ENCODE data around the gene DDX19B. TPM values are rescaled to one million over a fixed set of nuclear protein-coding genes. Genes with fewer than 3 reads are reported as not detected.
"Not testable (repeated sequence)": the region's sequence is repeated elsewhere in the genome, so short reads cannot be mapped to it uniquely, and the experiment has no call there.

DDX19B gene
- total RNA-seq, 1 donor from 2014 or later: 37.1 TPM

DNA sequence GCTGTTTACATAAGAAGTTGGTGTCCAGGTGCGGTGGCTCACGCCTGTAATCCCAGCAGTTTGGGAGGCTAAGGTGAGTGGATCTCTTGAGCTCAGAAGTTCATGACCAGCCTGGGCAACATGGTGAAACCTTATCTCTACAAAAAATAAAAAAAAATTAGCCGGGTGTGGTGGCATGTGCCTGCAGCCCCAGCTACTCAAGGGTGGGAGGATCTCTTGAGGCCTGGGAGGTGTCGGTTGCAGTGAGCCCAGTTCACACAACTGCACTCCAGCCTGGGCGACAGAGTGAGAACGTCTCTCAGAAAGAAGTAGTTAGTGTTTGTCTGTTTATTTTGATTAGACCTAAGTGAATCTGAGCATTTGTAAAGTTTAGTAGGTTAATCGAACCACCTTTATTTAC is 60.6 kb downstream of the DDX19B start:
- Mint-ChIP-seq H3K27me3 (ENCODE audit: unreplicated experiment) (no peaks in the 10 kb centered on the region), H3K9me3 (ENCODE audit: unreplicated experiment) (no peaks in the 10 kb centered on the region), H3K4me1 (ENCODE audit: unreplicated experiment) (no peaks in the 10 kb centered on the region), H3K4me3 (ENCODE audit: unreplicated experiment) (no peak overlapping the region), H3K27ac (ENCODE audit: unreplicated experiment) (no peak overlapping the region), H3K36me3 (ENCODE audit: unreplicated experiment) (peaks cover 35% of the 10 kb centered on the region)
- DNase-seq (ENCODE audit: extremely low spot score, unreplicated experiment): no peak
- TF ChIP-seq, protein P1, sequence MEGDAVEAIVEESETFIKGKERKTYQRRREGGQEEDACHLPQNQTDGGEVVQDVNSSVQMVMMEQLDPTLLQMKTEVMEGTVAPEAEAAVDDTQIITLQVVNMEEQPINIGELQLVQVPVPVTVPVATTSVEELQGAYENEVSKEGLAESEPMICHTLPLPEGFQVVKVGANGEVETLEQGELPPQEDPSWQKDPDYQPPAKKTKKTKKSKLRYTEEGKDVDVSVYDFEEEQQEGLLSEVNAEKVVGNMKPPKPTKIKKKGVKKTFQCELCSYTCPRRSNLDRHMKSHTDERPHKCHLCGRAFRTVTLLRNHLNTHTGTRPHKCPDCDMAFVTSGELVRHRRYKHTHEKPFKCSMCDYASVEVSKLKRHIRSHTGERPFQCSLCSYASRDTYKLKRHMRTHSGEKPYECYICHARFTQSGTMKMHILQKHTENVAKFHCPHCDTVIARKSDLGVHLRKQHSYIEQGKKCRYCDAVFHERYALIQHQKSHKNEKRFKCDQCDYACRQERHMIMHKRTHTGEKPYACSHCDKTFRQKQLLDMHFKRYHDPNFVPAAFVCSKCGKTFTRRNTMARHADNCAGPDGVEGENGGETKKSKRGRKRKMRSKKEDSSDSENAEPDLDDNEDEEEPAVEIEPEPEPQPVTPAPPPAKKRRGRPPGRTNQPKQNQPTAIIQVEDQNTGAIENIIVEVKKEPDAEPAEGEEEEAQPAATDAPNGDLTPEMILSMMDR (IDR thresholded peaks at IDR 0.05): no peak

DNA sequence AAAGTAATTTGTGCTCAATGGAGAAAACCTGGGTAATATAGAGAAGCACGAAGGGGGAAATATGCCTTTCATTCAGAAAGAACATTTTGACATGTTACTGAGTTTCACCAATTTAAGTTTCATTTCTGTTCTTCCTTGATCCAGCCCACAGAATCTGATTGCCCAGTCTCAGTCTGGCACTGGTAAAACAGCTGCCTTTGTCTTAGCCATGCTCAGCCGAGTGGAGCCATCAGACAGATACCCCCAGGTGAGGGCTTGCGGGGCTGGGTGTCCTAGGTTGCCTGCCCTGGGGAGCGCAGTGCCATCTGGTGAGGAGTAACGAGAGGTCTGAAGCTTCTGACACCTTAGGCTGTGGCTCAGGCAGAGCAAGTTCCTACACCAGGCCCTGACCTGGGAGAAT is 65.4 kb downstream of the DDX19B start:
- H3K27me3 Mint-ChIP-seq (ENCODE audit: unreplicated experiment): no peaks in the 10 kb centered on the region
- H3K36me3 Mint-ChIP-seq (ENCODE audit: unreplicated experiment): peaks cover 38% of the 10 kb centered on the region
- no peak for DNase-seq (ENCODE audit: extremely low spot score, unreplicated experiment)
- no peaks in the 10 kb centered on the region for H3K9me3 Mint-ChIP-seq (ENCODE audit: unreplicated experiment)
- no peak overlapping the region for H3K27ac Mint-ChIP-seq (ENCODE audit: unreplicated experiment)
- TF ChIP-seq, protein P1 (IDR thresholded peaks at IDR 0.05): no peak
- no peak overlapping the region for H3K4me3 Mint-ChIP-seq (ENCODE audit: unreplicated experiment)
- H3K4me1 Mint-ChIP-seq (ENCODE audit: unreplicated experiment): no peaks in the 10 kb centered on the region

DNA sequence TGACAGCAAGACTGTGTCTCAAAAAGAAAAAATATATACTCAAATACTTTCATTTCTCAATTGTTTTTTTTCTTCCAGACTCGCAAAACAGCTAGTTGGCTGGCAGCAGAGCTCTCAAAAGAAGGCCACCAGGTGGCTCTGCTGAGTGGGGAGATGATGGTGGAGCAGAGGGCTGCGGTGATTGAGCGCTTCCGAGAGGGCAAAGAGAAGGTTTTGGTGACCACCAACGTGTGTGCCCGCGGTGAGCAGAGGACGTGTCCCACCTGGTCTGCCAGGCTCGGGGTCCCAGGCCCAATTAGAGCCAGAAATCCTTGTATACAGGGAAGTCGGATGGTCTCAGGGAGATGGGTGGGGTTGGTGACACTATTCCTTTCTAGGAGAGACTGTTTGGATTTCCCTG is 71.2 kb downstream of the DDX19B start:
- not testable (repeated sequence) for H3K9me3 Mint-ChIP-seq (ENCODE audit: unreplicated experiment); H3K27me3 Mint-ChIP-seq (ENCODE audit: unreplicated experiment); H3K4me3 Mint-ChIP-seq (ENCODE audit: unreplicated experiment); DNase-seq (ENCODE audit: extremely low spot score, unreplicated experiment); H3K4me1 Mint-ChIP-seq (ENCODE audit: unreplicated experiment)
- TF ChIP-seq, protein P1 (IDR thresholded peaks at IDR 0.05): peak; percentile 81
- Mint-ChIP-seq H3K36me3 (ENCODE audit: unreplicated experiment) (peaks cover 40% of the 10 kb centered on the region), H3K27ac (ENCODE audit: unreplicated experiment) (peak overlapping the region; percentile 75)

DNA sequence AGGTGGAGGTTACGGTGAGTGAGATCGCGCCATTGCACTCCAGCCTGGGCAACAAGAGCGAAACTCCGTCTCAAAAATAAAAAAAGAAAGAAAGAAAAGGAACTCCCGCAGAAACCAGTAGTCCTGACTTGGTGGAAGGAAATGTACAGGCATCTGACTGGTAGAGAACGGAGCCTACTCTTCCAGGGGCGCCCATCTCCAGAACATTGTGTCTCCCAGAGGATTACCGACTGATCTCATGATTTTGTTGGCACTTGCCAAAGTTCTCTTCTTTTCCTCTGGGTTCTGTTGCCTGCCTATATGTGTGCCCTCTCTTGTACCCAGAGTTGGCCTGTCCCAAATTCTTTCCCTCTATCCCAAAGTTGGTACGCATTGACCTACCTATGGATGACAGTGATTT is 71.9 kb downstream of the DDX19B start:
- Mint-ChIP-seq H3K4me3 (ENCODE audit: unreplicated experiment) (no peak overlapping the region), H3K27ac (ENCODE audit: unreplicated experiment) (no peak overlapping the region)

DNA sequence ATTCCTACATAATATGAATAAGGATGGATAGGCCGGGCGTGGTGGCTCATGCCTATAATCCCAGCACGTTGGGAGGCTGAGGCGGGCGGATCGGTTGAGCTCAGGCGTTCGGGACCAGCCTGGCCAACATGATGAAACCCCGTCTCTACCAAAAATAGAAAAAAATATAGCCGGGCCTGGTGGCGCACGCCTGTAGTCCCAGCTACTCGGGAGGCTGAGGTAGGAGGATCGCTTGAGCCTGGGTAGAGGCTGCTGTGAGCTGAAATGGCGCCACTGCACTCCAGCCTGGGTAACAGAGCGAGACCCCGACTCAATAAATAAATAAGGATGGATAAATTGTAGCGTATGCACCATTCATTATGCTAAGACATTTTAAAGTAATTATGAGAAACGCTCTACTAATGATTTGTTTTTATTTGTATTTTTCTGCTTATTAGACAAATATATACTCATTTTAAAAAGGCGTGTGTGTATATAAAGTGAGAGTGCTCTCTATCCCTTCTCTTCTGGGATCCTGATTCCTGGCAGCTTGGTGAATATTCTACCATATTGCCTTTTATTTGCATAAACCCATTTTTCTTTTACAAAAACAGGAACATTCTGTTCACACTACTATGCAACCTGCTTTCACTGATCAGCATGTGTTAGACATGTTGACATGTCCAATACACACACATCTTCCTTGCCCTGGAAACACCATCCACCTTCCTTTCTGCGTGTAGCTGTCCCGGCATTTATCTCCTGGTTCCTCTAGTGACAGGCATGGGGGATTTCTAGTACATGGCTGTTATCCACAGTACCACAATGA is 74.1 kb downstream of the DDX19B start:
- TF ChIP-seq, protein P1 (IDR thresholded peaks at IDR 0.05): no peak
- Mint-ChIP-seq H3K27me3 (ENCODE audit: unreplicated experiment) (no peaks in the 10 kb centered on the region), H3K9me3 (ENCODE audit: unreplicated experiment) (no peaks in the 10 kb centered on the region), H3K4me1 (ENCODE audit: unreplicated experiment) (peaks cover 8% of the 10 kb centered on the region), H3K4me3 (ENCODE audit: unreplicated experiment) (no peak overlapping the region), H3K27ac (ENCODE audit: unreplicated experiment) (no peak overlapping the region), H3K36me3 (ENCODE audit: unreplicated experiment) (peaks cover 40% of the 10 kb centered on the region)
- DNase-seq (ENCODE audit: extremely low spot score, unreplicated experiment): no peak

More for the DNA sequence above, 71.9 kb downstream of the DDX19B start:
- no peaks in the 10 kb centered on the region for H3K27me3 Mint-ChIP-seq (ENCODE audit: unreplicated experiment)
- H3K9me3 Mint-ChIP-seq (ENCODE audit: unreplicated experiment): no peaks in the 10 kb centered on the region
- peaks cover 5% of the 10 kb centered on the region for H3K4me1 Mint-ChIP-seq (ENCODE audit: unreplicated experiment)
- no peak for DNase-seq (ENCODE audit: extremely low spot score, unreplicated experiment)
- peaks cover 40% of the 10 kb centered on the region for H3K36me3 Mint-ChIP-seq (ENCODE audit: unreplicated experiment)
- TF ChIP-seq, protein P1 (IDR thresholded peaks at IDR 0.05): no peak

Data from osteocyte (in vitro differentiated cells).